SK-N-SH treated with all-trans-retinoic acid at 6 μM for 48 hours (cell line): ENCODE data around the gene OSBP.

Source experiments
- ATAC-seq: fragments of 200-7000 bp; cut with Tn5 transposase; 3 replicates; pipeline ENCODE4 v1.9.1; 2020; ENCODE audit warnings: mild to moderate bottlenecking, moderate library complexity
- ARNTL ChIP-seq: fragments of 450-650 bp; formaldehyde crosslinking; IDR thresholded peaks from 2 replicates; pipeline ENCODE4 v1.5.0; 2020; ENCODE audit warnings: low read depth, mild to moderate bottlenecking, moderate library complexity, borderline replicate concordance
- BACH2 ChIP-seq: fragments of 250-450 bp; sonication (Bioruptor Pico); IDR thresholded peaks from 2 replicates; pipeline ENCODE4 v1.9.0; 2021; ENCODE audit warnings: mild to moderate bottlenecking, borderline replicate concordance
- CSDC2 ChIP-seq: fragments of 250-450 bp; sonication (Bioruptor Pico); IDR thresholded peaks from 2 replicates; pipeline ENCODE4 v1.5.0; 2020; ENCODE audit warnings: mild to moderate bottlenecking, moderate library complexity
- CSRNP3 ChIP-seq: fragments of 250-450 bp; sonication (Bioruptor Pico); IDR thresholded peaks from 2 replicates; pipeline ENCODE4 v1.5.1; 2021; ENCODE audit warnings: mild to moderate bottlenecking, moderate library complexity
- ESRRG ChIP-seq: fragments of 250-450 bp; sonication (Bioruptor Pico); IDR thresholded peaks from 2 replicates; pipeline ENCODE4 v1.6.1; 2021; ENCODE audit warnings: mild to moderate bottlenecking
- GLIS3 ChIP-seq: fragments of 250-450 bp; sonication (Bioruptor Pico); IDR thresholded peaks from 2 replicates; pipeline ENCODE4 v1.5.0; 2020; ENCODE audit warnings: mild to moderate bottlenecking, moderate library complexity
- OSR1 ChIP-seq: fragments of 250-450 bp; sonication (Bioruptor Pico); IDR thresholded peaks from 2 replicates; pipeline ENCODE4 v1.8.0; 2022; ENCODE audit warnings: moderate library complexity, mild to moderate bottlenecking, inconsistent platforms
- RARB ChIP-seq: fragments of 250-450 bp; sonication (Bioruptor Pico); IDR thresholded peaks from 2 replicates; pipeline ENCODE4 v1.8.0; 2021; ENCODE audit warnings: mild to moderate bottlenecking, moderate library complexity
- SNAI2 ChIP-seq: fragments of 250-450 bp; sonication (Bioruptor Pico); IDR thresholded peaks from 2 replicates; pipeline ENCODE4 v1.5.0; 2020; ENCODE audit warnings: mild to moderate bottlenecking, moderate library complexity
- TCF4 ChIP-seq: fragments of 250-450 bp; sonication (Bioruptor Pico); IDR thresholded peaks from 2 replicates; pipeline ENCODE4 v1.8.0; 2021; ENCODE audit warnings: mild to moderate bottlenecking, moderate library complexity, borderline replicate concordance
- TOX ChIP-seq: fragments of 250-450 bp; sonication (Bioruptor Pico); IDR thresholded peaks from 2 replicates; pipeline ENCODE4 v1.8.0; 2021; ENCODE audit warnings: mild to moderate bottlenecking, moderate library complexity, borderline replicate concordance
- ZC3H10 ChIP-seq: fragments of 250-450 bp; sonication (Bioruptor Pico); IDR thresholded peaks from 2 replicates; pipeline ENCODE4 v1.5.1; 2021; ENCODE audit warnings: mild to moderate bottlenecking, moderate library complexity
- ZFP3 ChIP-seq: fragments of 250-450 bp; sonication (Bioruptor Pico); IDR thresholded peaks from 2 replicates; pipeline ENCODE4 v1.5.0; 2020; ENCODE audit warnings: mild to moderate bottlenecking, moderate library complexity
- ZFP30 ChIP-seq: fragments of 450-650 bp; formaldehyde crosslinking; IDR thresholded peaks from 2 replicates; pipeline ENCODE4 v1.5.0; 2022; ENCODE audit warnings: mild to moderate bottlenecking, moderate library complexity
- ZNF70 ChIP-seq: fragments of 450-650 bp; formaldehyde crosslinking; IDR thresholded peaks from 2 replicates; pipeline ENCODE4 v1.5.0; 2020; ENCODE audit warnings: mild to moderate bottlenecking, moderate library complexity
- ZNF8 ChIP-seq: fragments of 450-650 bp; formaldehyde crosslinking; IDR thresholded peaks from 2 replicates; pipeline ENCODE4 v1.5.0; 2020; ENCODE audit warnings: mild to moderate bottlenecking, moderate library complexity
- TF ChIP-seq, protein P1 (sequence below): fragments of 250-450 bp; sonication (Bioruptor Pico); IDR thresholded peaks from 2 replicates; pipeline ENCODE4 v1.5.1; 2020; ENCODE audit warnings: low read depth, mild to moderate bottlenecking, moderate library complexity
- TF ChIP-seq, protein P2 (sequence below): fragments of 250-450 bp; sonication (Bioruptor Pico); IDR thresholded peaks from 2 replicates; pipeline ENCODE4 v1.5.0; 2020; ENCODE audit warnings: mild to moderate bottlenecking, moderate library complexity
- TF ChIP-seq, protein P3 (sequence below): fragments of 250-450 bp; sonication (Bioruptor Pico); IDR thresholded peaks from 2 replicates; pipeline ENCODE4 v1.8.0; 2020; ENCODE audit warnings: mild to moderate bottlenecking, moderate library complexity, borderline replicate concordance

The OSBP gene

GRCh38 chr11:59573216-59573615, 42.4 kb downstream of the OSBP start:
- peak; percentile 79 for ATAC-seq
- no peak for TF ChIP-seq TCF4 (CRISPR knock-in tag)
- TF ChIP-seq, protein P1, sequence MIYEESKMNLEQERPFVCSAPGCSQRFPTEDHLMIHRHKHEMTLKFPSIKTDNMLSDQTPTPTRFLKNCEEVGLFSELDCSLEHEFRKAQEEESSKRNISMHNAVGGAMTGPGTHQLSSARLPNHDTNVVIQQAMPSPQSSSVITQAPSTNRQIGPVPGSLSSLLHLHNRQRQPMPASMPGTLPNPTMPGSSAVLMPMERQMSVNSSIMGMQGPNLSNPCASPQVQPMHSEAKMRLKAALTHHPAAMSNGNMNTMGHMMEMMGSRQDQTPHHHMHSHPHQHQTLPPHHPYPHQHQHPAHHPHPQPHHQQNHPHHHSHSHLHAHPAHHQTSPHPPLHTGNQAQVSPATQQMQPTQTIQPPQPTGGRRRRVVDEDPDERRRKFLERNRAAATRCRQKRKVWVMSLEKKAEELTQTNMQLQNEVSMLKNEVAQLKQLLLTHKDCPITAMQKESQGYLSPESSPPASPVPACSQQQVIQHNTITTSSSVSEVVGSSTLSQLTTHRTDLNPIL (CRISPR knock-in tag), result no peak

DNA sequence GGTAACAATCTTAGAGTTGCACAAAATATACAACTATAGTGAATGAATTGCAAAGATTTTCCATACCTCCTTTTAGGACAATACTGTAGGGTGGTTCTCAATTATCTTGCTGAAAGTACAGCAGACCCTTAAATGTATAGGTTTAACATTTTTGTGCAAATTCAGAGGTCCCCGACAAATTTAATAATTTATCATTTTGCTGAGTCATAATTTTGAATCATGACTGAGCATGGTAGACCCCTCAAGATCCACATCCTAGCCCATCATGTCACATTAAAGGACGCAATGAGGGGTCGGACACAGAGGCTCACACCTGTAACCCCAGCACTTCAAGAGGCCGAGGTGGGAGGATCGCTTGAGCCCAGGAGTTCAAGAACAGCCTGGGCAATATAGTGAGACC, 43.5 kb downstream of the OSBP start:
- ATAC-seq, result no peak

GRCh38 chr11:59562292-59562691, 53.3 kb downstream of the OSBP start:
- ATAC-seq, result no peak
- no peak for TF ChIP-seq TCF4 (CRISPR knock-in tag)
- TF ChIP-seq TOX (CRISPR knock-in tag), result no peak
- TF ChIP-seq, protein P2, sequence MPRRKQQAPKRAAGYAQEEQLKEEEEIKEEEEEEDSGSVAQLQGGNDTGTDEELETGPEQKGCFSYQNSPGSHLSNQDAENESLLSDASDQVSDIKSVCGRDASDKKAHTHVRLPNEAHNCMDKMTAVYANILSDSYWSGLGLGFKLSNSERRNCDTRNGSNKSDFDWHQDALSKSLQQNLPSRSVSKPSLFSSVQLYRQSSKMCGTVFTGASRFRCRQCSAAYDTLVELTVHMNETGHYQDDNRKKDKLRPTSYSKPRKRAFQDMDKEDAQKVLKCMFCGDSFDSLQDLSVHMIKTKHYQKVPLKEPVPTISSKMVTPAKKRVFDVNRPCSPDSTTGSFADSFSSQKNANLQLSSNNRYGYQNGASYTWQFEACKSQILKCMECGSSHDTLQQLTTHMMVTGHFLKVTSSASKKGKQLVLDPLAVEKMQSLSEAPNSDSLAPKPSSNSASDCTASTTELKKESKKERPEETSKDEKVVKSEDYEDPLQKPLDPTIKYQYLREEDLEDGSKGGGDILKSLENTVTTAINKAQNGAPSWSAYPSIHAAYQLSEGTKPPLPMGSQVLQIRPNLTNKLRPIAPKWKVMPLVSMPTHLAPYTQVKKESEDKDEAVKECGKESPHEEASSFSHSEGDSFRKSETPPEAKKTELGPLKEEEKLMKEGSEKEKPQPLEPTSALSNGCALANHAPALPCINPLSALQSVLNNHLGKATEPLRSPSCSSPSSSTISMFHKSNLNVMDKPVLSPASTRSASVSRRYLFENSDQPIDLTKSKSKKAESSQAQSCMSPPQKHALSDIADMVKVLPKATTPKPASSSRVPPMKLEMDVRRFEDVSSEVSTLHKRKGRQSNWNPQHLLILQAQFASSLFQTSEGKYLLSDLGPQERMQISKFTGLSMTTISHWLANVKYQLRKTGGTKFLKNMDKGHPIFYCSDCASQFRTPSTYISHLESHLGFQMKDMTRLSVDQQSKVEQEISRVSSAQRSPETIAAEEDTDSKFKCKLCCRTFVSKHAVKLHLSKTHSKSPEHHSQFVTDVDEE (CRISPR knock-in tag), result no peak
- no peak for TF ChIP-seq ZC3H10
- TF ChIP-seq CSDC2, result no peak
- no peak for TF ChIP-seq OSR1 (CRISPR knock-in tag)
- no peak for TF ChIP-seq BACH2 (CRISPR knock-in tag)
- TF ChIP-seq ZFP30 (CRISPR knock-in tag), result no peak
- no peak for TF ChIP-seq ZNF8
- no peak for TF ChIP-seq ZNF70 (CRISPR knock-in tag)

More for the DNA sequence above, 43.5 kb downstream of the OSBP start:
- TF ChIP-seq ZNF8, result no peak
- TF ChIP-seq, protein P3, sequence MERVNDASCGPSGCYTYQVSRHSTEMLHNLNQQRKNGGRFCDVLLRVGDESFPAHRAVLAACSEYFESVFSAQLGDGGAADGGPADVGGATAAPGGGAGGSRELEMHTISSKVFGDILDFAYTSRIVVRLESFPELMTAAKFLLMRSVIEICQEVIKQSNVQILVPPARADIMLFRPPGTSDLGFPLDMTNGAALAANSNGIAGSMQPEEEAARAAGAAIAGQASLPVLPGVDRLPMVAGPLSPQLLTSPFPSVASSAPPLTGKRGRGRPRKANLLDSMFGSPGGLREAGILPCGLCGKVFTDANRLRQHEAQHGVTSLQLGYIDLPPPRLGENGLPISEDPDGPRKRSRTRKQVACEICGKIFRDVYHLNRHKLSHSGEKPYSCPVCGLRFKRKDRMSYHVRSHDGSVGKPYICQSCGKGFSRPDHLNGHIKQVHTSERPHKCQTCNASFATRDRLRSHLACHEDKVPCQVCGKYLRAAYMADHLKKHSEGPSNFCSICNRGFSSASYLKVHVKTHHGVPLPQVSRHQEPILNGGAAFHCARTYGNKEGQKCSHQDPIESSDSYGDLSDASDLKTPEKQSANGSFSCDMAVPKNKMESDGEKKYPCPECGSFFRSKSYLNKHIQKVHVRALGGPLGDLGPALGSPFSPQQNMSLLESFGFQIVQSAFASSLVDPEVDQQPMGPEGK, result no peak
- no peak for TF ChIP-seq RARB (CRISPR knock-in tag)
- no peak for TF ChIP-seq SNAI2
- no peak for TF ChIP-seq CSRNP3
- TF ChIP-seq ESRRG, result no peak
- TF ChIP-seq ZFP3 (CRISPR knock-in tag), result no peak
- no peak for TF ChIP-seq BACH2 (CRISPR knock-in tag)
- TF ChIP-seq GLIS3, result no peak
- TF ChIP-seq TOX (CRISPR knock-in tag), result no peak
- no peak for TF ChIP-seq ZNF70 (CRISPR knock-in tag)
- TF ChIP-seq ARNTL (CRISPR knock-in tag), result no peak

- TF ChIP-seq ZFP30 (CRISPR knock-in tag) (no peak), GLIS3 (no peak)
- peak; percentile 38 for ATAC-seq
Observed at GRCh38 chr11:59560702-59561473, 54.7 kb downstream of the OSBP start.

DNA sequence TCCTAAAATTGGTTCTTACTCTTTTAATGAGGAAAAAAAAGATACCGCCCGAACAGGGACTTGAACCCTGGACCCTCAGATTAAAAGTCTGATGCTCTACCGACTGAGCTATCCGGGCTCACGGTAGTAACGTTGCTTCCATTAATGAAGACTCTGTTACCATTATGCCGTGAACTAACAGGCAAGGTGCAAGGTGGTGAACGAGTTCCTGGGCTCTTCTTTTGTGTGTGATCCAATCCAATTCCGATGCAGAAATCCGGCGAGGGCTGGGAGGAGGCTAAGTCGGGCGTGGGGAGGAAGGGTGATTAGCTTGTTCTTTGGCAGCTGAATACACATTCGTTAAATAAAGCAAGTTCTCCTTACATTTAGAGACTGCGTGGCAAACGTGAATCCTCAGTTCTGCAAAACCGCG, 55.3 kb downstream of the OSBP start:
- peak; percentile 28 for ATAC-seq

More for the DNA sequence above, 55.3 kb downstream of the OSBP start:
- TF ChIP-seq ESRRG (no peak), ZFP3 (CRISPR knock-in tag) (0 out of 2 replicates have a peak, but pooled peaks have one; percentile 37)
- TF ChIP-seq, all 23 proteins: peak for 1
